Right lobe of liver (tissue), 4 donors: Measurements from ENCODE around the gene FMNL1.

Experiments used
- POLR2A ChIP-seq: fragments of 450-650 bp; IDR thresholded peaks from one replicate; pipeline ENCODE4 v1.6.1; 2017; ENCODE audit warnings: antibody characterized with exemption, mild to moderate bottlenecking
- TF ChIP-seq, protein P1 (sequence below), 4 donors: fragments of 200-600 bp in 3 of 4; fragments of 450-650 bp in 1 of 4; IDR thresholded peaks; one replicate each; pipeline versions ENCODE4 v1.5.1 to v1.8.0; 2016 to 2022; ENCODE audit warnings: antibody characterized with exemption in 4 of 4, mild to moderate bottlenecking in 2 of 4
- donor health status: DM: no; HTN: no; CAD: no.
- donor health status: DM: no; HTN: no; CAD: no.
- donor health status: DM: no; HTN: yes; CAD: no.

- TF ChIP-seq, protein P1, sequence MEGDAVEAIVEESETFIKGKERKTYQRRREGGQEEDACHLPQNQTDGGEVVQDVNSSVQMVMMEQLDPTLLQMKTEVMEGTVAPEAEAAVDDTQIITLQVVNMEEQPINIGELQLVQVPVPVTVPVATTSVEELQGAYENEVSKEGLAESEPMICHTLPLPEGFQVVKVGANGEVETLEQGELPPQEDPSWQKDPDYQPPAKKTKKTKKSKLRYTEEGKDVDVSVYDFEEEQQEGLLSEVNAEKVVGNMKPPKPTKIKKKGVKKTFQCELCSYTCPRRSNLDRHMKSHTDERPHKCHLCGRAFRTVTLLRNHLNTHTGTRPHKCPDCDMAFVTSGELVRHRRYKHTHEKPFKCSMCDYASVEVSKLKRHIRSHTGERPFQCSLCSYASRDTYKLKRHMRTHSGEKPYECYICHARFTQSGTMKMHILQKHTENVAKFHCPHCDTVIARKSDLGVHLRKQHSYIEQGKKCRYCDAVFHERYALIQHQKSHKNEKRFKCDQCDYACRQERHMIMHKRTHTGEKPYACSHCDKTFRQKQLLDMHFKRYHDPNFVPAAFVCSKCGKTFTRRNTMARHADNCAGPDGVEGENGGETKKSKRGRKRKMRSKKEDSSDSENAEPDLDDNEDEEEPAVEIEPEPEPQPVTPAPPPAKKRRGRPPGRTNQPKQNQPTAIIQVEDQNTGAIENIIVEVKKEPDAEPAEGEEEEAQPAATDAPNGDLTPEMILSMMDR (IDR thresholded peaks at IDR 0.05), result peak; percentile 26 to 41 (median 31)
- TF ChIP-seq POLR2A, result no peak
Observed at GRCh38 chr17:45270828-45271418, 49.2 kb downstream of the FMNL1 start.
